T47D (cell line): ENCODE results near the gene MPG.
"Not testable (repeated sequence)": the region's sequence is repeated elsewhere in the genome, so short reads cannot be mapped to it uniquely, and the experiment has no call there.

Experiments used
- DNase-seq, 2 experiments: peaks; one replicate each; pipeline versions ENCODE4 v3.0.0 to v3.0.0-alpha.2; 2011 to 2012; ENCODE audit warnings: low read depth in 1 of 2, low spot score in 1 of 2
- JUND ChIP-seq: IDR thresholded peaks from 2 replicates; pipeline ENCODE4 v1.6.1; 2012; ENCODE audit warnings: low read depth
- in situ Hi-C: cut with HindIII; loops from 2 replicates; pipeline ENCODE4 v1.10.0; 2016; ENCODE audit warnings: low sequenced_read_pairs, low pct_unique_long_range_greater_than_20kb

Gene MPG

GRCh38 chr16:38941-39892 lies 38.8 kb upstream of the MPG start:
- in situ Hi-C loops = no loop called here
- peak in 1 of 2 experiments; percentile 86 for DNase-seq
- no peak for TF ChIP-seq JUND

DNA sequence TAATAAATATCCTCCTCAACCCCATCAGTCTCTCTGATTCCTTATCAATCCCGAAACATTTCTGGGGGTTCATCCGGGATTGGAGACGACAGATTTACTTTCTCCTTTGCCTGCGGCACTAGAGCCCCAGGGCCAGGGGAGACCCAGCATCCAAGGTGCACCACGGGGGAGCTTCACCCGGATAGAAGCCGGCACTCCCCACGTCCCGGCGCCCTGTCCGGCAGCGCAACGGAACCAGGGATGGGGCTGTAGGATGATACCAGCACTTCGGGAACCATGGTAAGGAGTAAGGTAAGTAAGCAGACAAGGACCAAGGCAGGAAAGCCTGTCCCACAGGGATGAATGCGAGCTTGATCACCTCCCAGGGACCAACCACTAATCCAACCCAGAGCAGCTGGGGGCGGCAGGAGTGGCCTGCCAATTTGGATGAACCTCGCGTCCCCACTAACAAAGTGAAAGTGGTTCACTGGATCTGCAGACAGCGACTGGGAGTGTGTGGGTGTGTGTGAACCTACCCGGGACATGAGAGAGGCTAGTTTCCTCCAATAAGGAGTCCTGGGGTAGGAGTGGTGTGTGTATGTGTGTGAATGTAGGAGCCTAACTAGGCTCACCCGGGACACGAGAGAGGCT lies 36.5 kb upstream of the MPG start:
- in situ Hi-C loops = no loop called here
- TF ChIP-seq JUND = no peak
- DNase-seq = no peak

- no peak for TF ChIP-seq JUND
Observed at GRCh38 chr16:42069-42457, 36.0 kb upstream of the MPG start.

GRCh38 chr16:42691-43090 lies 35.3 kb upstream of the MPG start:
- in situ Hi-C loops = no loop called here
- DNase-seq = no peak
- TF ChIP-seq JUND = no peak

More at GRCh38 chr16:42069-42457, 36.0 kb upstream of the MPG start:
- in situ Hi-C loops = no loop called here
- no peak for DNase-seq

DNA sequence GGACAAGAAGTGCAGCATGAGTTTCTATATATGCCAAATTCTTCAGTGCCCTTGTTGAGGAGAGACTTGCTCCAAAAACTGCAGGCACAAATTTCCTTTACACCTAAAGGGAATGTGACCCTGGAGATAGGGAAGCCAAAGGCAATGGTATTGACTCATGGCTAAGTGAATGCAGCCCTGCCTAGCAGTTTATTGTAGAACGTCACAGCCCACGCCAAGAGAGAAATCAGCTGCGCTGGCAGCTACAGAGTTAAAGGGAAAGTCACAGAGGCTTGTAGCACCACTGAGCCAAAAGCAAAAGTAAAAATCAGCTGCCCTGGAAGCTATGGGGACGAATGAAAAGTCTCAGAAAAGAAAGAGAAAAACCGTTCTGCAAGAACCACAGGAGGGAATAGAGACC lies 34.7 kb upstream of the MPG start:
- no peak for DNase-seq
- TF ChIP-seq JUND = no peak
- in situ Hi-C loops = no loop called here

GRCh38 chr16:44655-45054 lies 33.4 kb upstream of the MPG start:
- no peak for DNase-seq
- in situ Hi-C loops = no loop called here
- TF ChIP-seq JUND = no peak

- in situ Hi-C loops = no loop called here
- no peak for TF ChIP-seq JUND
- peak in 1 of 2 experiments; percentile 25 for DNase-seq
Observed at GRCh38 chr16:45454-45853, 32.6 kb upstream of the MPG start.

GRCh38 chr16:46510-46909 lies 31.5 kb upstream of the MPG start:
- in situ Hi-C loops = not testable (repeated sequence)

DNA sequence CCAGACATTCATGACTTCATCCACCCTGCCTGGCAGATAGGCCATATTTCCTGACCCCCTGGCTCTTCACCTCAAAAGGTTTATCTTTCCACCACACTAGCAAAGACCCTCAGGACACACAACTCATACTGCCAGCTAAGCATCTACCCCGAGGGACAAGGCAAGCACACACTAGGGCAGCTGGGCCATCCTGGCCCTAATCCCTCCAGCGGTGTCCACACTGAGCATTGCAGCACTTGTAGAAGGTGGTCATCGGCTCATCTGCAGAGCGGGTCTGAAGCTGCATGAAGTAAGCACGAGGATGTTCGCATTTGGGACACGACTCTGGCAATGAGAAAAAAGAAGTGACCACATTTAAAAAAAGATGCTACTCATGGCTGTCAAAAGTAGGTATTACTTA lies 30.8 kb upstream of the MPG start:
- DNase-seq = no peak
- TF ChIP-seq JUND = no peak
- in situ Hi-C loops = no loop called here

More at GRCh38 chr16:46510-46909, 31.5 kb upstream of the MPG start:
- DNase-seq = not testable (repeated sequence)

GRCh38 chr16:50769-51591 lies 27.0 kb upstream of the MPG start:
- TF ChIP-seq JUND = no peak
- in situ Hi-C loops = no loop called here

DNA sequence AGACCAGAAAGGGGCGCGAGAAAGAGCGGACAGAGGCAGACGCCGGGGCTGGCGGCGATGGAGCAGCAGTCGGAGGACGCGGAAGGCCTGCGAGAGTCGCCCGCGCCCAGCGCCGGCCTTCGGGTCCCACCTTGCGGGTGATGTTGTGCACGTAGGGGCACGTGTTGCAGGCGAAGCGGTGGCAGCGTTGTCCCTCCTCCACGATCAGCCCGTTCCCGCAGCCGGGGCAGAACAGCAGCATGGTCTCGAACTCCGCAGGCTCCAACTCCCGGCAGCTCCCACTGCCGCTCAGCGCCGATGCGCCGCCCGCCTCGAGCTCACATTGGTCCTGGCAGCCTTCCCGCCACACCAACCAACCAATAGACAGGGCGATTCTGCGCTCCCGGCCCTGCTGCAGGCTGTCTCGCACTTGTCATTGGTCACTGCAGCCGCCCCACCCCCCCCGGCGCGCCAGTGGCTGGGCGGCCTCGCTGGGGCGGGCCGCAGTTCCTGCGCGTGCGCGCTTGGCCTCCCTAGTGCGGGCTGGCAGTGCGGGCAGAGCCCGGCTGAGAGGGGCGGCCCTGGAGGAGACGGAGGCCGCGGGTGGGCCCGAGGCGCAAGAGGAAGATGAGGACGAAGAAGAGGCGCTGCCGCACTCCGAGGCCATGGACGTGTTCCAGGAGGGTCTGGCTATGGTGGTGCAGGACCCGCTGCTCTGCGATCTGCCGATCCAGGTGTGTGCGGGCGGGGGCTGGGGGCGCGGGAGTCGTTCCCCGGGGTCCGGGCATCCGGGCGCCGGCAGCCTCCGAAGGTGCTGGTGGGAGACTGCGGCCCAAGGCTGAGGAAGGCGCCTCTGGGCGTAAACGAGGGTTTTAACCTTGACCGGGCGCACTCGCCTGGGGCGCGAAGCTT lies 24.4 kb upstream of the MPG start, which contains the start of the genes POLR3K and SNRNP25:
POLR3K (minus strand) TSS at position 263 of the 891 bp plus-strand sequence; CDS start at position 241, 22 bp downstream.
SNRNP25 (plus strand) TSS at position 483 of the 891 bp plus-strand sequence; CDS start at position 672, 189 bp downstream.
- peak; percentile 98 to 99 for DNase-seq
- in situ Hi-C loops = no loop called here
- TF ChIP-seq JUND = no peak

More at GRCh38 chr16:50769-51591, 27.0 kb upstream of the MPG start:
- no peak for DNase-seq

DNA sequence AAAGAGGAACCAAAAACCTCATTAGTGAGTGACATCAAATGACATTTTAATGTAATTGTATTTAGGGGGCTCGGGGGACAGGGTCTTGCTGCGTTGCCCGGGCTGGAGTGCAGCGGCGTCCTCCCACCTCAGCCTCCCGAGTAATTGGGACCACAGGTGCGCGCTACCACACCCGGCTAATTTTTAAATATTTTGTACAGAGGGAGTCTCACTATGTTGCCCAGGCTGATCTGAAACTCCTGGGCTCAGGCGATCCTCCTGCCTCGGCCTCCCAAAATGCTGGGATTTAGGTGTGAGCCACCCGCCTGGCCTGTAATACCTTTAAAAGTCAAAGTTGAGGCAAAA lies 23.8 kb upstream of the MPG start:
- no peak for TF ChIP-seq JUND
- no peak for DNase-seq
- in situ Hi-C loops = no loop called here
